ENCODE results near the gene APC2.
A peak's percentile ranks its signal among the peaks of the same experiment; 100 is the strongest.
"Not testable (repeated sequence)": the region's sequence is repeated elsewhere in the genome, so short reads cannot be mapped to it uniquely, and the experiment has no call there.

The APC2 gene

DNA sequence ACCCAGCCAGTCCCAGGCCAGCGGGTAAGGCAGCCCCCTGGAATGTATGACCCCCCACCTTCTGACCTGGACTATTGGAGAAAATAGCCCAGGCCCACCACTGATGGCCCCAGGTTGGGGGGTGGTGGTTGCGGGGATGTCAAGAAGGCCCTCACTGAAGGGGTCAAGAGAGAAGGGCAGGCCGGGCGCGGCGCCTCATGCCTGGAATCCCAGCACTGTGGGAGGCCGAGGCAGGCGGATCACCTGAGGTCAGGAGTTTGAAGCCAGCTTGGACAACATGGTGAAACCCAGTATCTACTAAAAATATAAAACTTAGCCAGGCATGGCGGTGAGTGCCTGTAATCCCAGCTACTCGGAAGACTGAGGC, 64.4 kb downstream of the APC2 start:
- DNase-seq = no peak

GRCh38 chr19:1514986-1515721, 65.2 kb downstream of the APC2 start:
- no peak for DNase-seq

- DNase-seq = no peak
Measured at GRCh38 chr19:1516395-1516753, 66.5 kb downstream of the APC2 start.

DNA sequence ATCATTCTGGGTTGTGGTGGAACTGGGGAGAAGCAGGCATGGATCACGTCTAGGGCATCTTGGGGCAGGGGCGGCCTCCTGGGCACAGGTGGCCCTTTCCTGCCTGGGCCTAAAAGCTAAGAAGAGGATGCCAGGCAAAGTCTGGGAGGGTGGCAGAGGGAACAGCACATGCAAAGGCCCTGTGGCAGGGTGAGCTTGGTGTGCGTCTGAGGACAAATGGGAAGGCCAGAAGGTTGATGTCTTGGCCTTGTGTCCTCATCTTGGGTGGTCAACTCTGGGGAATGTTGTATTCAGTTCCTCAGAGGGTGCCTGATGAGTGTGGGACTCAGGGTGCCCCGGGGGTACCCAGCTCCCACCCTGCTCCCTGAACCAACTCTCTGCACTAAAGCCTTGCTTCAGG, 68.5 kb downstream of the APC2 start:
- no peak for DNase-seq

DNA sequence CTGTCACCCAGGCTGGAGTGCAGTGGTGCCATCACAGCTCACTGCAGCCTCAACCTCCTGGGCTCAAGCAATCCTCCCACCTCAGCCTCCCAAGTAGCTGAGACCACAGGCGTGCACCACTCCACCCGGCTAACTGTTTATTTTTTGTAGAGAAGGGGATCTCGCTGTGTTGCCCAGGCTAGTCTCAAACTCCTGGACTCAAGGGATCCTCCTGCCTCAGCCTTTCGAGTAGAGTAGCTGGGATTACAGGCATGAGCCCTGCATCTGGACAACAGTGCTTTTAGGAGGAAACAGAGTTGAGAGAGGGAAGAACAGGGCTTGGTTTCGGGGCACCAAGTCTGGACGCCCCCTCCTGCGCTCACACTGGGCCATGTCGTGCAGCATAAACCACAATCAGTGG, 69.9 kb downstream of the APC2 start:
- DNase-seq = not testable (repeated sequence)

DNA sequence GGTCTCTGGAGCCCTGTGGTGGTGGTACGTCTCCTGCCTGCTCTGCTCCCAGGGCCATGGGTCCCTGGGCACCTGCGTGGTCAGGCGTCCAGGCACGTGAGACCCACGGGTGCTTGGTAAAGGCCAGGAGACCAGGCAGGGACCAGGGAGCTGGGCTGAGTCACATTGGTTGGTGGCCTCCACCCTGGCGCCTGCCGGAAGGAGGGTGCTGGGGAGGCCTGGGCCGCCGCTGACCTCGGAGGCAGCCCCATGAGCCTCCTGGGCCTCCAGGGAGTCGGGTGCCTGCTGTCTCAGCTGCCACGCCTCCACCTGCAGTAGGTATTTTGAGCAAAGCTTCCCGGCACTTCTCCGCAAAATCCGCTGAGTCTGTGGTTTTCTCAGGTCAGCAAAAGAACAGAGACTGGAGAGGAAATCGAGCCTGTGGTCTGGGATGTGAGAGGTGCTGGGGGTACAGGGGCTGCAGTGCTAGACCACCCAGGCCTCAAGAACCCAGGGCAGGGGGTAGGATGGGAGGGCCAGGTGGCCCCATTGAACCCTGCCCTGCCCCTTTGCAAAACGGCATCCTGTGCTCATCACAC, 70.4 kb downstream of the APC2 start:
- no peak for DNase-seq

DNA sequence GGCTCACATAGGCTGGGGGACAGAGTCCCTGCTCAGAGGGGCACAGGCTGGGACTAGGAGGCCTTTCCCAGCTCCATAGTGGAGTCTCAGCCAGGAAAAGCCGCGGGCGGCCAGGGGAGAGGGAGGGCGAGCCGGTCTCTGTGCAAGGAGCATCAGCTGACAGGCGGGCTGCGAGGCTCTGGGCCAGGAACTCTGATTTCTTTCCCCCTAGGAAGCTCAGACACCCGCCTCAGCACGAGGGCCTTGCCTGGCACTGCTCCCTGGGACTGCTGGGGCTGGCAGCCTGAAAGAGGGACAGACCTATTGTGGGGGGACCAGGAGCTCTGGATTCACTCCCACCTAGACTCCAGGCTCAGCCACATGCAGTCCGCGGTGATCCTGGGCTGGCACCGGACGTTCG, 71.7 kb downstream of the APC2 start:
- peak; percentile 79 for DNase-seq

DNA sequence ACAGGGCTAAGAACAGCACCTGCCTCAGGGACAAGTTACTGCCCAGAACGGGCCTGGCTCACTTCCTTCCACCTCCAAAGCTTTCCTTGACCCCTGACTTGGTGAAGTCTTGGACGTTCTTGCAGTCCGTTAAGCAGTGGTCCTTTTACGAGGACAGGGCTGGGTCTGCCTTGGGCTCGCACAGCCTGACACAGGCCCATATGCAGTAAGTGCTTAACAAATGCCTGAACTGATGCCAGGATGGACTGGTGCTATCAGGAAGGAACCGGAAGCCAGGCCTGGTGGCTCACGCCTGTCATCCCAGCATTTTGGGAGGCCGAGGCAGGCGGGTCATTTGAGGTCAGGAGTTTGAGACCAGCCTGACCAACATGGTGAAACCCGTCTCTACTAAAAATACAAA, 72.1 kb downstream of the APC2 start:
- DNase-seq = no peak

DNA sequence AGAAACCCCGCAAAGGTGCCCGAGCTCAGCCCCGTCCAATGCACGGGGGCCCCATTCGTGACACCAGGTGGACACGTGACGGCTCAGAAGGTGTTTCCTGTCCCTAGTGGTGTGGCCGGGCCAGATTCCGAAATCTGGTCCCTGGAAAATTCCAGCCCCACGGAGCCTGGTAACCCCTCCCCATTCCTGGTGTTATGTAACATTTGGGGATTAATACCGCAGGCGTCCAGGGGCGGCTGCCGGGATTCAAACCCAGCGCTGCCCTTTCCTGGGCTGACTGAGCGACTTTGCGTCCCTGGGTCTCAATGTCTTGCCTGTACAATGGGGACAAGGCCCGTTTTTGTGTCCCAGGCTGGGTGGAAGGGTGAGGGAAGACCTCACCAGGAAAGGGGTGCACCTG, 72.9 kb downstream of the APC2 start:
- DNase-seq = peak; percentile 7

Data from midbrain (tissue), 1 donor.